Left ventricle myocardium inferior (tissue), 1 donor: ENCODE results near the gene RIPK3. TPM values are rescaled to one million over a fixed set of nuclear protein-coding genes. Genes with fewer than 3 reads are reported as not detected.

Experiments
- DNase-seq: peaks from one replicate; pipeline ENCODE4 v3.0.0-alpha.2; 2020
- H3K27ac ChIP-seq: fragments of 200-600 bp; replicated peaks from 2 replicates; pipeline ENCODE4 v1.8.0; 2021
- H3K27me3 ChIP-seq: fragments of 200-600 bp; 2 replicates; pipeline ENCODE4 v1.8.0; 2021; ENCODE audit warnings: low read depth
- H3K36me3 ChIP-seq: fragments of 200-600 bp; 2 replicates; pipeline ENCODE4 v1.8.0; 2021
- H3K4me1 ChIP-seq: fragments of 200-600 bp; 2 replicates; pipeline ENCODE4 v1.8.0; 2021
- H3K4me3 ChIP-seq: fragments of 200-600 bp; 2 replicates; pipeline ENCODE4 v1.8.0; 2021; ENCODE audit warnings: mild to moderate bottlenecking, moderate library complexity
- H3K9me3 ChIP-seq: fragments of 200-600 bp; replicated peaks from 2 replicates; pipeline ENCODE4 v1.8.0; 2021
- intact Hi-C: fragments of 100-400 bp; cut with micrococcal nuclease; formaldehyde crosslinking; loops from one replicate; pipeline ENCODE4 v1.11.0; 2022
- total RNA-seq: library from RNA; stranded (reverse); fragmentation: NEBNext Ultra II Directional; extraction: Animal tissue kit (Norgen Biotek cat#: 25700); gene quantifications from one replicate; pipeline ENCODE4 v1.2.1, GENCODE V29; 2021
- TF ChIP-seq, protein P1 (sequence below): fragments of 200-600 bp; IDR thresholded peaks from 2 replicates; pipeline ENCODE4 v1.8.0; 2021; ENCODE audit warnings: antibody characterized with exemption, mild to moderate bottlenecking, borderline replicate concordance
- donor health status: DM: no; HTN: yes; CAD: no; lungs with severe emphysema.

The RIPK3 gene
- total RNA-seq, 1 donor from 2014 or later: 3.6 TPM

DNA sequence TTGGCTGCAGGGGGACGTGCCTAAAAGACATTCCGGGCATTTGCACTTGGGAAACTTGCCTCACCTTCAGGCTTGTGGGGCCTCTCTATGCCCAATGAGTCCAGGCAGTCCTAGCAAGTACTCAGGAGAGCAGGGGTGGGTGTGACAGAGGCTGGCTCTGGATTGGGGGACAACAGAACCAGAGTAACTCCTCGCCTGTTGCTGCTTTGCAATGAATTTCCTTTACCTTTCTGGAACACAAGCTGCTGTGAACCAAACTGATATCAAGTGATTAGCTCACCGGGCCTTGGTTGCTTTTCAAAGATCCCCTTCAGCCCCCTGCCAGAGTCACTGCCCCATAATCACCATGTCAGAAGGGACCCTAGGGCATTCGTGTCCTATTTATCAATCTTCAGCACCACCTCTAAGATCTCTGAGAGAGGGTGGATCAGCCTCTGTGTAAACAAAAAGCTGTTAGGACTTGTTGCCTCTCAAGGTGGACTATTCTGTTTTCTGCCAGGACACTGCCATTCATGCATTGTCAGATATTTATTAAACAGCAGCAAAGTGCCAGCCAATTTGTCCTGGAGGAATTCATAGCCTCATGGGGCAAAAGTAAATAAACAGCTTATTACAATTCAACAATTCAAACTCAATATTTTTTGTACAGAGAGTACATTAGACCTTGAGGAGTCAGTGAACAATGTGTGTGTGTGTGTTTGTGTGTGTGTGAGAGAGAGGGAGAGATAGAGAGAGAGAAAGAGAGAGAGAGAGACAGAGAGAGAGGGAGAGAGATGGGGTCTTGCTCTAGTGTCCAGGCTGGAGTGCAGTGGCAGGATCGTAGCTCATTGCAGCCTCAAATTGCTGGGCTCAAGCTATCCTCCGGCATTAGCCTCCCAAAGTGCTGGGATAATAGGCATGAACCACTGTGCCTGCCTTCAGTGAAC is 39.5 kb upstream of the RIPK3 start:
- TF ChIP-seq, protein P1, sequence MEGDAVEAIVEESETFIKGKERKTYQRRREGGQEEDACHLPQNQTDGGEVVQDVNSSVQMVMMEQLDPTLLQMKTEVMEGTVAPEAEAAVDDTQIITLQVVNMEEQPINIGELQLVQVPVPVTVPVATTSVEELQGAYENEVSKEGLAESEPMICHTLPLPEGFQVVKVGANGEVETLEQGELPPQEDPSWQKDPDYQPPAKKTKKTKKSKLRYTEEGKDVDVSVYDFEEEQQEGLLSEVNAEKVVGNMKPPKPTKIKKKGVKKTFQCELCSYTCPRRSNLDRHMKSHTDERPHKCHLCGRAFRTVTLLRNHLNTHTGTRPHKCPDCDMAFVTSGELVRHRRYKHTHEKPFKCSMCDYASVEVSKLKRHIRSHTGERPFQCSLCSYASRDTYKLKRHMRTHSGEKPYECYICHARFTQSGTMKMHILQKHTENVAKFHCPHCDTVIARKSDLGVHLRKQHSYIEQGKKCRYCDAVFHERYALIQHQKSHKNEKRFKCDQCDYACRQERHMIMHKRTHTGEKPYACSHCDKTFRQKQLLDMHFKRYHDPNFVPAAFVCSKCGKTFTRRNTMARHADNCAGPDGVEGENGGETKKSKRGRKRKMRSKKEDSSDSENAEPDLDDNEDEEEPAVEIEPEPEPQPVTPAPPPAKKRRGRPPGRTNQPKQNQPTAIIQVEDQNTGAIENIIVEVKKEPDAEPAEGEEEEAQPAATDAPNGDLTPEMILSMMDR: no peak
- no peak overlapping the region for H3K4me3 ChIP-seq

DNA sequence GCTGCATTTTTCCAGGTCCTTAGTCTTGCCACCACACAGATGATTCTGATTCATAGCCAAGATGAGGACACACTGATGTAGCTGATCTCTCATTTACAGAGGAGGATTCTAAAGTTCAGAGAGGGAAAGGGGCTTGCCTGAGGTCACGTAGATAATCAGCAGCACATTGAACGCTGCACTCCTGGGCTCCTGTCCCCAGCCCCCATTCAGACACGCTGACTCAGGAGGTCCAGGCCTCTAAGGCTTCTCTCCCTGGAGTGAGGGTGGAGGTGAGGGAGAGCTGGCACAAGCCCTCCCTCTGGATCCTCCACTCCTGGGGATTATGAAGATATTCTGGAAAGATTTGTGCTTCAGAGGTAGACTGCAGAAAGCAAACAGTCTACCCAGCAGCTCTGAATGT is 38.5 kb upstream of the RIPK3 start:
- no peak for DNase-seq
- peaks cover 4% of the 10 kb centered on the region for H3K36me3 ChIP-seq
- H3K27ac ChIP-seq: no peak overlapping the region
- TF ChIP-seq, protein P1: no peak
- H3K4me3 ChIP-seq: no peak overlapping the region
- H3K27me3 ChIP-seq: peaks cover 9% of the 10 kb centered on the region
- intact Hi-C loops: no loop called here
- peaks cover 22% of the 10 kb centered on the region for H3K4me1 ChIP-seq
- H3K9me3 ChIP-seq: no peaks in the 10 kb centered on the region

More for the DNA sequence above, 39.5 kb upstream of the RIPK3 start:
- Histone ChIP-seq H3K27me3 (peaks cover 9% of the 10 kb centered on the region), H3K27ac (no peak overlapping the region), H3K9me3 (no peaks in the 10 kb centered on the region), H3K4me1 (peaks cover 22% of the 10 kb centered on the region), H3K36me3 (no peaks in the 10 kb centered on the region)
- no peak for DNase-seq
- intact Hi-C loops: no loop called here

DNA sequence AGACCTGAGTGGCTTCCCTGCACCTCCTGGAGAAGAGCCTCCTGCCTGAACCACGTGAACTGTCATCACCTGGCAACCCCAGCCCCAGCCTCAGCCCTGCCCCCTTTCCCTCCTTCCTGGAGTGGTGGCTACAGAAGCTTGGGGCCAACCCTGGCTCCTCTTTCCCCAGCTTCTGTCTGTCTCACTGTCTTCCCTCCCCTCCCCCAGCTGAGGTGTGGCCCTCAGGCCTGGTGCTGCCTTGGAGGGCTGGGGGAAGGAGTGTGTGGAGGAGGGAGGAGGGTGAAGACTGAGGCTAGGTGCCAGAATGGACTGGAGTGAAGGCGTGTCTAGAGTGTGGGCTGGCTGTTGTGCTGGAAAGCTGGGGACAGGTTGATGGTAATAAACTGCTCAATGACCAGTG is 37.9 kb upstream of the RIPK3 start:
- H3K4me3 ChIP-seq: no peak overlapping the region
- H3K36me3 ChIP-seq: peaks cover 9% of the 10 kb centered on the region
- intact Hi-C loops: no loop called here
- TF ChIP-seq, protein P1: no peak
- H3K27me3 ChIP-seq: peaks cover 9% of the 10 kb centered on the region
- H3K27ac ChIP-seq: no peak overlapping the region
- peaks cover 22% of the 10 kb centered on the region for H3K4me1 ChIP-seq
- no peaks in the 10 kb centered on the region for H3K9me3 ChIP-seq
- no peak for DNase-seq

DNA sequence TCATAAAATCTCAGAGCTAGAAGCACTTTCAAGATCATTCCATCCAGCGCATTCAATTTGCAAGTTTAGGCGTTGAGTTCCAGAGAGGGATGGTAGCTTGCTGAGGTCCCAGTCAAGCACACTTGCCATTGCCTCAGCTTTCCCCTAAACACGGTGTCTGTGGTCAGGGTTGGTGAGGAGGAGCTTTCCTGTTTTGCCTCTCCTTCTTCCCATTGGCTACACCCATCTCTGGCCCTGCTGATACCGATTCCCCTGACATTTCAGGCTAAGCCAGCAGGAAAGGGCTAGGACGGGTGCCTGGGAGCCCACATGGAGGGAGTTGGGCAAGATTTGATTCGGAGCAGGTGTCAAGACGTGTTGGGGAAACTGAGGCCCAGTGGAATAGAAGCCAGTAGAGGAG is 37.3 kb upstream of the RIPK3 start:
- no peak for DNase-seq
- TF ChIP-seq, protein P1: no peak
- Histone ChIP-seq H3K9me3 (no peaks in the 10 kb centered on the region), H3K4me3 (no peak overlapping the region), H3K36me3 (peaks cover 9% of the 10 kb centered on the region), H3K27ac (peak overlapping the region; percentile 12), H3K4me1 (peaks cover 27% of the 10 kb centered on the region), H3K27me3 (peaks cover 9% of the 10 kb centered on the region)
- intact Hi-C loops: no loop called here

DNA sequence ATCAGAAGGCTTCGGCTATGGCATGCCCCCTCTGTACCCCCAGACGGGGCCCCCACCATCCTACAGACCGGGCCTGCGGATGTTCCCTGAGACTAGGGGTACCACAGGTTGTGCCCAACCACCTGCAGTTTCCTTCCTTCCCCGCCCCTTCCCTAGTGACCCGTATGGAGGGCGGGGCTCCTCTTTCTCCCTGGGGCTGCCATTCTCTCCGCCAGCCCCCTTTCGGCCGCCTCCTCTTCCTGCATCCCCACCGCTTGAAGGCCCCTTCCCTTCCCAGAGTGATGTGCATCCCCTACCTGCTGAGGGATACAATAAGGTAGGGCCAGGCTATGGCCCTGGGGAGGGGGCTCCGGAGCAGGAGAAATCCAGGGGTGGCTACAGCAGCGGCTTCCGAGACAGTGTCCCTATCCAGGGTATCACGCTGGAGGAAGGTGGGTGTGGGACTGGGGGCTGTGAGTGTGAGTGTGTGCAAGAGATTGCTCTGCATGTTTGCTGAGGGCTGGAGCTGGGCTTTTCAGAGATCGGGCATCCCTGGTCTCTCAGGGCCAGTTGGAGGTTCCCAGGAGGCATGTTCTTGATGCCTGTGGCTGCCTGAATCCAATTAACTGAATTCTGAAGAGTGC is 36.8 kb upstream of the RIPK3 start:
- H3K4me1 ChIP-seq: peaks cover 26% of the 10 kb centered on the region
- H3K36me3 ChIP-seq: peaks cover 9% of the 10 kb centered on the region
- no peak overlapping the region for H3K4me3 ChIP-seq
- intact Hi-C loops: no loop called here
- DNase-seq: no peak
- peaks cover 9% of the 10 kb centered on the region for H3K27me3 ChIP-seq
- H3K9me3 ChIP-seq: no peaks in the 10 kb centered on the region
- H3K27ac ChIP-seq: peak overlapping the region; percentile 12
- TF ChIP-seq, protein P1: no peak
